Activated naive CD4-positive, alpha-beta T cell treated with anti-CD3 and anti-CD28 coated beads, Interleukin-2, amount 10 ng/mL, durations not matched to agents 7 days and 5 days (primary cell): ENCODE results near the gene NECAB2.

Experiments
- CTCF ChIA-PET: fragments of 350-600 bp; sonication (Branson Sonifier 250); formaldehyde crosslinking; loops from one replicate; lab custom pipeline; 2021; ENCODE audit warnings: antibody characterized with exemption; lab: Charles Lee
- DNase-seq: peaks from one replicate; pipeline ENCODE4 v3.0.0-alpha.2; 2020
- H3K27ac Mint-ChIP-seq: one replicate; pipeline ENCODE4 v1.8.0; 2021; ENCODE audit warnings: mild to moderate bottlenecking, moderate library complexity, mixed read lengths
- H3K27me3 Mint-ChIP-seq: one replicate; pipeline ENCODE4 v1.8.0; 2021; ENCODE audit warnings: mild to moderate bottlenecking, mixed read lengths
- H3K36me3 Mint-ChIP-seq: one replicate; pipeline ENCODE4 v1.8.0; 2021; ENCODE audit warnings: mixed read lengths
- H3K4me1 Mint-ChIP-seq: one replicate; pipeline ENCODE4 v1.8.0; 2021; ENCODE audit warnings: mixed read lengths
- H3K4me3 Mint-ChIP-seq: one replicate; pipeline ENCODE4 v1.8.0; 2021; ENCODE audit warnings: mild to moderate bottlenecking, moderate library complexity, mixed read lengths
- H3K9me3 Mint-ChIP-seq: one replicate; pipeline ENCODE4 v1.8.0; 2021; ENCODE audit warnings: mixed read lengths

NECAB2 gene

GRCh38 chr16:83961591-83961990, 6.5 kb upstream of the NECAB2 start:
- CTCF ChIA-PET, result interaction anchor here (0.8 to 1.4 kb wide), 3 partner anchors 8 to 123 kb away, joined by 3 to 5 read pairs (median 3); partner anchors contain the start of gene OSGIN1

GRCh38 chr16:83963277-83964119, 4.5 kb upstream of the NECAB2 start:
- Mint-ChIP-seq H3K4me3 (no peak overlapping the region), H3K27me3 (peaks cover 22% of the 10 kb centered on the region), H3K27ac (no peak overlapping the region), H3K36me3 (no peaks in the 10 kb centered on the region), H3K4me1 (peaks cover 2% of the 10 kb centered on the region), H3K9me3 (no peaks in the 10 kb centered on the region)
- CTCF ChIA-PET, result no interaction called here
- DNase-seq, result no peak

More at GRCh38 chr16:83961591-83961990, 6.5 kb upstream of the NECAB2 start:
- DNase-seq, result no peak
- H3K4me1 Mint-ChIP-seq, result no peaks in the 10 kb centered on the region
- H3K4me3 Mint-ChIP-seq, result no peak overlapping the region
- no peak overlapping the region for H3K27ac Mint-ChIP-seq
- no peaks in the 10 kb centered on the region for H3K9me3 Mint-ChIP-seq
- H3K27me3 Mint-ChIP-seq, result peaks cover 14% of the 10 kb centered on the region
- H3K36me3 Mint-ChIP-seq, result no peaks in the 10 kb centered on the region

- H3K27me3 Mint-ChIP-seq, result peaks cover 34% of the 10 kb centered on the region
- DNase-seq, result no peak
- no peaks in the 10 kb centered on the region for H3K36me3 Mint-ChIP-seq
- H3K4me1 Mint-ChIP-seq, result peaks cover 2% of the 10 kb centered on the region
- H3K27ac Mint-ChIP-seq, result no peak overlapping the region
- CTCF ChIA-PET, result interaction anchor here (0.6 to 0.9 kb wide), 3 partner anchors 38 to 347 kb away, joined by 3 read pairs; no protein-coding TSS in a partner anchor
- no peaks in the 10 kb centered on the region for H3K9me3 Mint-ChIP-seq
- H3K4me3 Mint-ChIP-seq, result no peak overlapping the region
Observed at GRCh38 chr16:83964684-83965443, 3.2 kb upstream of the NECAB2 start.

DNA sequence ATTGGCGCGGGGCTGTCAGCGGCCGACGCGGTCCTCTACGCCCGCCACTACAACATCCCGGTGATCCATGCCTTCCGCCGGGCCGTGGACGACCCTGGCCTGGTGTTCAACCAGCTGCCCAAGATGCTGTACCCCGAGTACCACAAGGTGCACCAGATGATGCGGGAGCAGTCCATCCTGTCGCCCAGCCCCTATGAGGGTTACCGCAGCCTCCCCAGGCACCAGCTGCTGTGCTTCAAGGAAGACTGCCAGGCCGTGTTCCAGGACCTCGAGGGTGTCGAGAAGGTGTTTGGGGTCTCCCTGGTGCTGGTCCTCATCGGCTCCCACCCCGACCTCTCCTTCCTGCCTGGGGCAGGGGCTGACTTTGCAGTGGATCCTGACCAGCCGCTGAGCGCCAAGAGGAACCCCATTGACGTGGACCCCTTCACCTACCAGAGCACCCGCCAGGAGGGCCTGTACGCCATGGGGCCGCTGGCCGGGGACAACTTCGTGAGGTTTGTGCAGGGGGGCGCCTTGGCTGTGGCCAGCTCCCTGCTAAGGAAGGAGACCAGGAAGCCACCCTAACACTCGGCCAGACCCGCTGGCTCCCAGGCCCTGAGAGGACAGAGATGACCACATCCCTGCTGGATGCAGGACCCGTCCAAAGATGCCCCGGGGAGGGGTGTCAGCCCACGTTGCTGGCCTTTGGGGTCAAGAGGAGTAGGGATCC, 2.4 kb upstream of the NECAB2 start:
- Mint-ChIP-seq H3K4me1 (peaks cover 2% of the 10 kb centered on the region), H3K4me3 (no peak overlapping the region), H3K27me3 (peaks cover 41% of the 10 kb centered on the region), H3K9me3 (no peaks in the 10 kb centered on the region), H3K36me3 (no peaks in the 10 kb centered on the region), H3K27ac (no peak overlapping the region)
- DNase-seq, result no peak
- CTCF ChIA-PET, result interaction anchor here (0.6 kb wide), 1 partner anchor 346 kb away, joined by 3 read pairs; no protein-coding TSS in a partner anchor

DNA sequence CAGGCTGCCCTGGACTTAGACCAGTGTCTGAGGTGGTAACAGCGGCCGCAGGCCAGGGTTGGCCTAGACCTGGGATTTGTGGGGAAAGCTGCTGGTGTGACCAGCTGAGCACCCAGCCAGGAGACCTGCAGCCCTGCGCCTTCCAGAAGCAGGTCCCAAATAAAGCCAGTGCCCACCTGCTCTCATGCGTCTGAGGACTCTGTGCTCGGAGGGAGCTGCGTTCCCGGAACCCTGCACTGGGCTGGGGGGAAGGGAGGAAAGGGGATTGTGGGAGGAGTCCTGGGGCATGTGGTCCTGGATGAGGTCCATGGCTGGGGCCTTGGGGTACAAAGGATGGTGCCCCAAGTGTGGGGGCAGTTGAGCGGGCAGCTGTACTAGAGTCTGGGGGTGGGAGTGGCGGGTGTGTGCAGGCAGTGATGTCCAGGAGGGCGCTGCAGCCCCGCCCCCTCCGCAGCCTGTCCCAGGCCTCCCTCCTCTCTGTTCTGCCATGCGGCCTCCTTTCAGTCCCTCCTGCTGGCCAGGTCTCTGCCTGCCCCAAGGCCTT, 1.8 kb upstream of the NECAB2 start:
- no peak for DNase-seq
- no peak overlapping the region for H3K4me3 Mint-ChIP-seq
- peaks cover 2% of the 10 kb centered on the region for H3K4me1 Mint-ChIP-seq
- no peaks in the 10 kb centered on the region for H3K36me3 Mint-ChIP-seq
- CTCF ChIA-PET, result interaction anchor here (1.2 kb wide), 1 partner anchor 13 kb away, joined by 4 read pairs; the partner anchor contains the start of gene OSGIN1
- H3K27me3 Mint-ChIP-seq, result peaks cover 46% of the 10 kb centered on the region
- H3K27ac Mint-ChIP-seq, result no peak overlapping the region
- H3K9me3 Mint-ChIP-seq, result no peaks in the 10 kb centered on the region

DNA sequence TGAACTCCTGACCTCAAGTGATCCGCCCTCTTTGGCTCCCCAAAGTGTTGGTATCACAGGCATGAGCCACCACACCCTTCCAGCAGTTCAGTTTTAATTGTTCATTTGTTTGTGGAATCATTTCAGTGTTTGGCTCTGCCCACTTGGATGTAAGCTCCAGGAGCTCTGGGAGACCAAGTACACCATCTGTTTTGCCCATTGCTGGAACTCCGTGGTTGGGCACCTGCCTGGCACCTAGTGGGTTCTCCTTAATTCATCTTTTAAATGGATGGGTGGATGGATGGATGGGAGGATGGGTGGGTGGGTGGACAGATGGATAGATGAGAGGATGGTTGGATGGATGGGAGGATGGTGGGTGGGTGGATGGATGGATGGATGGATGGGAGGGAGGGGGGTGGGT, 953 bp upstream of the NECAB2 start:
- CTCF ChIA-PET, result interaction anchor here (1.2 kb wide), 1 partner anchor 14 kb away, joined by 4 read pairs; the partner anchor contains the start of gene OSGIN1
- Mint-ChIP-seq H3K9me3 (no peaks in the 10 kb centered on the region), H3K36me3 (no peaks in the 10 kb centered on the region), H3K27ac (no peak overlapping the region), H3K4me1 (peaks cover 2% of the 10 kb centered on the region), H3K4me3 (no peak overlapping the region), H3K27me3 (peaks cover 53% of the 10 kb centered on the region)
- no peak for DNase-seq

DNA sequence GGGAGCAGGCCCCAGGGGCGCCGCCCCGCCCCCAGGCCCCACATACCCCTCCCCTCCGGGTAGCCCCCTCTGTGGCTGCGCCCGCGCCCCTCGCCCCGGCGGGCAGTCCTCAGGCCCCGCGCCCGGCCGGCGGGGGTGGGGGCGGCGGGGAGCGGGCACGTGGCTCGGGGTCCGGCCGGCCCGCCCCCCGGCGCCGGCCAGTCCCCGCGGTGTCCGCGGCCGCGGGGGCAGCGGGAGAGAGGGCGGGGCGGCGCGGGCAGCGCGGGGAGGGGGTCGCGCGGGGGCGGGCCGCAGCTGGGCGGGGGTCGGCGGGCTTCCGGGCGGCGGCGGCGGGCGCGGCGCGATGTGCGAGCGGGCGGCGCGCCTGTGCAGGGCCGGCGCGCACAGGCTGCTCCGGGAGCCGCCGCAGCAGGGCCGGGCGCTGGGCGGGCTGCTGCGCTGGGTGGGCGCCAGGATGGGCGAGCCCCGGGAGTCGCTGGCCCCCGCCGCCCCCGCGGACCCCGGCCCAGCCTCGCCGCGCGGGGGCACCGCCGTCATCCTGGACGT, 335 bp downstream of the NECAB2 start:
- Mint-ChIP-seq H3K4me3 (no peak overlapping the region), H3K9me3 (no peaks in the 10 kb centered on the region), H3K27ac (no peak overlapping the region), H3K27me3 (peaks cover 57% of the 10 kb centered on the region), H3K4me1 (peaks cover 2% of the 10 kb centered on the region), H3K36me3 (no peaks in the 10 kb centered on the region)
- no peak for DNase-seq
- CTCF ChIA-PET, result no interaction called here

DNA sequence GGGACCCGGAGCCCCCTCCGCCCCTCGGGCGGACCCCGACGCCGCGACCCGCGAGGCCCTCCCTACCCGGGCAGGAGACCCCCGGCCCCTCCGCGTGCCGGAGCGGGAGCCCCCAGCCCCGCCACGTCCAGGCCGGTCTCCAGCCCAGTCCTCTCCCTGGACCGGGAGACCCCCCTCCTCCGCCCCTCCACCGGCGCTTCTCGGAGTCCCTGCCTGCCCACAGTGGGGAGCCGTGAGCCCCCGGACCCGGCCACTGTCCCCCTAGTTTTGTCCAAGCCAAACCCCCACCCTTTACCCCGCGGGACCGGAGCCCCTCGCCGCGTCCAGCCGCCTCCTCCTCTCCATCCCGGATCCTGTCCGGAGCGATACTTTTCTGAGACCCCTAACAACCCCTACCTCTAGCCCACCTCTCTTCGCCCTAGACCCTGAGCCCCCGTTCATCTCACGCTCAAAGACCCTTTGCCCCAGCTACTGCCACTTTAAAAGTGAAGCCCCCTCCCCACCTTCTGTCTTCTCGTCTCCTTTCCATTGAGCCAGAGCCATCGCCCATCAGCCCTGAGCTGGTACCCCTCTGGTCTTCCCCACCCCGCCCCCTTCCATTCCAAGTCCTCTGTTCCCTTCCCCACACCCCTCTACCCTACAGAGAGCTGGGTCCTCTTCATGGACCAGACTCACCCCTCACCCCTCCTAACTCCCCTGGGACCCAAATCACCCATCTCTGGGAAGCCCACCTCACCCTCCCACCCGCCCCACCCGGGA, 1.0 kb downstream of the NECAB2 start:
- Mint-ChIP-seq H3K4me3 (no peak overlapping the region), H3K27me3 (peaks cover 57% of the 10 kb centered on the region), H3K4me1 (peaks cover 2% of the 10 kb centered on the region), H3K36me3 (no peaks in the 10 kb centered on the region), H3K9me3 (no peaks in the 10 kb centered on the region), H3K27ac (no peak overlapping the region)
- CTCF ChIA-PET, result interaction anchor here (1.3 kb wide), 1 partner anchor 11 kb away, joined by 3 read pairs; no protein-coding TSS in a partner anchor
- no peak for DNase-seq

- DNase-seq, result no peak
- Mint-ChIP-seq H3K27ac (no peak overlapping the region), H3K4me3 (no peak overlapping the region), H3K36me3 (no peaks in the 10 kb centered on the region), H3K4me1 (peaks cover 2% of the 10 kb centered on the region), H3K27me3 (peaks cover 57% of the 10 kb centered on the region), H3K9me3 (no peaks in the 10 kb centered on the region)
- CTCF ChIA-PET, result interaction anchor here (1.2 to 1.5 kb wide), 3 partner anchors 11 to 13 kb away, joined by 3 to 4 read pairs (median 3); no protein-coding TSS in a partner anchor
Observed at GRCh38 chr16:83969771-83970429, 1.9 kb downstream of the NECAB2 start.

- no peak for DNase-seq
- no peak overlapping the region for H3K4me3 Mint-ChIP-seq
- CTCF ChIA-PET, result interaction anchor here (0.6 to 1.5 kb wide), 4 partner anchors 11 to 219 kb away, joined by 3 to 4 read pairs (median 3); no protein-coding TSS in a partner anchor
Observed at GRCh38 chr16:83970430-83970815, 2.4 kb downstream of the NECAB2 start.

GRCh38 chr16:83971165-83972130, 3.4 kb downstream of the NECAB2 start:
- H3K4me1 Mint-ChIP-seq, result peaks cover 2% of the 10 kb centered on the region
- H3K9me3 Mint-ChIP-seq, result no peaks in the 10 kb centered on the region
- H3K27me3 Mint-ChIP-seq, result peaks cover 54% of the 10 kb centered on the region
- no peaks in the 10 kb centered on the region for H3K36me3 Mint-ChIP-seq
- CTCF ChIA-PET, result interaction anchor here (0.6 to 1.5 kb wide), 6 partner anchors 12 to 218 kb away, joined by 3 to 4 read pairs (median 3); no protein-coding TSS in a partner anchor
- no peak overlapping the region for H3K27ac Mint-ChIP-seq
- no peak overlapping the region for H3K4me3 Mint-ChIP-seq
- DNase-seq, result no peak

More at GRCh38 chr16:83970430-83970815, 2.4 kb downstream of the NECAB2 start:
- peaks cover 2% of the 10 kb centered on the region for H3K4me1 Mint-ChIP-seq
- no peaks in the 10 kb centered on the region for H3K36me3 Mint-ChIP-seq
- no peak overlapping the region for H3K27ac Mint-ChIP-seq
- H3K27me3 Mint-ChIP-seq, result peaks cover 57% of the 10 kb centered on the region
- H3K9me3 Mint-ChIP-seq, result no peaks in the 10 kb centered on the region
